Measurements from ENCODE around the gene GOLGA6C. TPM values are rescaled to one million over a fixed set of nuclear protein-coding genes. Genes with fewer than 3 reads are reported as not detected.
A peak's percentile ranks its signal among the peaks of the same experiment; 100 is the strongest.
"Not testable (repeated sequence)": the region's sequence is repeated elsewhere in the genome, so short reads cannot be mapped to it uniquely, and the experiment has no call there.

The GOLGA6C gene
- total RNA-seq, 6 experiments from 2014 or later: not detected

- no peak overlapping the region for H3K27ac Mint-ChIP-seq
- no peak overlapping the region for H3K4me3 Mint-ChIP-seq
- H3K4me1 Mint-ChIP-seq (ENCODE audit: low read depth): peaks cover 17% of the 10 kb centered on the region
- H3K27me3 Mint-ChIP-seq (ENCODE audit: insufficient read depth): peaks cover 57% of the 10 kb centered on the region
- peak; percentile 58 for TF ChIP-seq CTCF (IDR thresholded peaks at IDR 0.05)
- H3K36me3 Mint-ChIP-seq (ENCODE audit: low read depth): no peaks in the 10 kb centered on the region; the same call in 1 of the 2 replicates
- peak; percentile 15 for DNase-seq
- peaks cover 5% of the 10 kb centered on the region for H3K9me3 Mint-ChIP-seq
Observed at GRCh38 chr15:75307778-75308390, 49.8 kb downstream of the GOLGA6C start.

DNA sequence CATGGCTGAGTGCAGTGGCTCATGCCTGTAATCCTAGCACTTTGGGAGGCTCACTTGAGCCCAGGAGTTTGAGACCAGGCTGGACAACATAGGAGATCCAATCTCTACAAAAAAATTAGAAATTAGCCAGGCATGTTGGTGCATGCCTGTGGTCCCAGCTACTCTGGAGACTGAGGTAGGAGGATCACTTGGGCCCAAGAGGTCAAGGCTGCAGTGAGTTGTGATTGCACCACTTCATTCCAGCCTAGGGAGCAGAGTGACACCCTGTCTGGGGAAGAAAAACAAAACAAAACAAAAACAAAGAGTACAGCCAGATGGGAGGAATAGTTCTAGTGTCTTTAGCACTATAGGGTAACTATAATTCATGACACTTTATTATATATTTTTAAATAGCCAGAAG lies 51.6 kb downstream of the GOLGA6C start:
- no peak for TF ChIP-seq CTCF (IDR thresholded peaks at IDR 0.05)
- H3K4me1 Mint-ChIP-seq (ENCODE audit: low read depth): peaks cover 19% of the 10 kb centered on the region
- H3K9me3 Mint-ChIP-seq: peaks cover 5% of the 10 kb centered on the region
- no peak overlapping the region for H3K4me3 Mint-ChIP-seq
- peak; percentile 26 for DNase-seq
- no peak overlapping the region for H3K27ac Mint-ChIP-seq
- no peaks in the 10 kb centered on the region; the same call in 1 of the 2 replicates for H3K36me3 Mint-ChIP-seq (ENCODE audit: low read depth)
- peaks cover 47% of the 10 kb centered on the region for H3K27me3 Mint-ChIP-seq (ENCODE audit: insufficient read depth)

DNA sequence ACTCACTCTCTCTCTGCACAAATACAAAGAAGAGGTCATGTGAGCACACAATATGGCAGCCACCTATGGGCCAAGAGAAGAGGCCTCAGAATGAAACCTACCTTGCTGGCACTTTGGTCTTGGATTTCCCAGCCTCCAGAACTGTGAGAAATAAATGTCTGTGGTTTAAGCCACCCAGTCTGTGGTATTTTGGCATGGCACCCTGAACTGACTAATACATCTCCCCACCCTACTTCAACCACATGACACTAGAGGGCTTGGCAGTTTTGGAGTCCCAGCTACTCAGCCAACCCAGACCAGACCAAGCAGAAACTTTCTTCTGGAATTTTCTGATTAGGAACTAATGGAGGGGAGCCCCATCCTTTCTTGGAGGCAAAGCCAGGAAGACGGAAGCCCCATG lies 54.4 kb downstream of the GOLGA6C start:
- H3K9me3 Mint-ChIP-seq; H3K36me3 Mint-ChIP-seq (ENCODE audit: low read depth); H3K4me3 Mint-ChIP-seq; H3K27ac Mint-ChIP-seq: not testable (repeated sequence)
- Mint-ChIP-seq H3K4me1 (ENCODE audit: low read depth) (peaks cover 19% of the 10 kb centered on the region), H3K27me3 (ENCODE audit: insufficient read depth) (peaks cover 55% of the 10 kb centered on the region)
- peak; percentile 47 for DNase-seq

- H3K27me3 Mint-ChIP-seq (ENCODE audit: insufficient read depth): peaks cover 56% of the 10 kb centered on the region
- peaks cover 19% of the 10 kb centered on the region for H3K4me1 Mint-ChIP-seq (ENCODE audit: low read depth)
- no peaks in the 10 kb centered on the region; the same call in 1 of the 2 replicates for H3K36me3 Mint-ChIP-seq (ENCODE audit: low read depth)
- no peak for TF ChIP-seq CTCF (IDR thresholded peaks at IDR 0.05)
- no peak overlapping the region for H3K4me3 Mint-ChIP-seq
- no peak overlapping the region for H3K27ac Mint-ChIP-seq
- no peak for DNase-seq
- peaks cover 5% of the 10 kb centered on the region for H3K9me3 Mint-ChIP-seq
Observed at GRCh38 chr15:75313116-75313845, 55.1 kb downstream of the GOLGA6C start.

DNA sequence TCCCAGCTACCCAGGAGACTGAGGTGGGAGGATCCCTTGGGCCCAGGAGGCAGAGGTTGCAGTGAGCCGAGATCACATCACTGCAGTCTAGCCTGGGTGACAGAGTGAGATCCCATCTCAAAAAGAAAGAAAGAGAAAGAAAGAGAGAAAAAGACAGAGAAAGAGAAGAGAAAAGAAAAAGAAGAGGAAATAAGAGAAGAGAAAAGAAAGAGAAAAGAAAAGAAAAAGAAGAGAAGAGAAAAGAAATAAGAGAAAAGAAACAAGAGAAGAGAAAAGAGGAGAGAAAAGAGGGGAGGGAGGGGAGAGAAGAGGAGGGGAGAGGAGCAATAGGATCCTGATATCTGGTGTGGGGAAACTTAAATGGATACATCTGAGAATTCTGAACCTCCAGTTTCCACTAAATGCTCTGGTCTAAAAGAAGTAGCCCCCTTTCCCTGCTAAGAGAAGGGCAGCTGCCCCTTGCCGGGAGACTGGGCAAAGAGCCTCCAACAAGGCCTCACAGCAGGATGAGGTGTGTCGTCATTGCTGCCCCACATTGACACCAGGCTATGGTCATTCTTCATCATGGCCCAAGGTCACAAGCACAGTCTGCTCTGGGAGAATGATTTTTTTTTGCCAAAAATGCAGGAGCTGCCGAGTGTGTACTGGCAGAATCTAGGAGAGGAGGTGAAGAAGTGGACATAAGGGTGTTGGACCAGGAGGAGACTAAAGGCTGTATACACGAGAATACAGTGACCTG lies 56.6 kb downstream of the GOLGA6C start:
- Mint-ChIP-seq H3K4me1 (ENCODE audit: low read depth) (peaks cover 13% of the 10 kb centered on the region), H3K27me3 (ENCODE audit: insufficient read depth) (peaks cover 55% of the 10 kb centered on the region), H3K36me3 (ENCODE audit: low read depth) (no peaks in the 10 kb centered on the region; the same call in 1 of the 2 replicates), H3K27ac (no peak overlapping the region), H3K4me3 (no peak overlapping the region), H3K9me3 (peaks cover 5% of the 10 kb centered on the region)
- no peak for DNase-seq
- TF ChIP-seq CTCF (IDR thresholded peaks at IDR 0.05): no peak

DNA sequence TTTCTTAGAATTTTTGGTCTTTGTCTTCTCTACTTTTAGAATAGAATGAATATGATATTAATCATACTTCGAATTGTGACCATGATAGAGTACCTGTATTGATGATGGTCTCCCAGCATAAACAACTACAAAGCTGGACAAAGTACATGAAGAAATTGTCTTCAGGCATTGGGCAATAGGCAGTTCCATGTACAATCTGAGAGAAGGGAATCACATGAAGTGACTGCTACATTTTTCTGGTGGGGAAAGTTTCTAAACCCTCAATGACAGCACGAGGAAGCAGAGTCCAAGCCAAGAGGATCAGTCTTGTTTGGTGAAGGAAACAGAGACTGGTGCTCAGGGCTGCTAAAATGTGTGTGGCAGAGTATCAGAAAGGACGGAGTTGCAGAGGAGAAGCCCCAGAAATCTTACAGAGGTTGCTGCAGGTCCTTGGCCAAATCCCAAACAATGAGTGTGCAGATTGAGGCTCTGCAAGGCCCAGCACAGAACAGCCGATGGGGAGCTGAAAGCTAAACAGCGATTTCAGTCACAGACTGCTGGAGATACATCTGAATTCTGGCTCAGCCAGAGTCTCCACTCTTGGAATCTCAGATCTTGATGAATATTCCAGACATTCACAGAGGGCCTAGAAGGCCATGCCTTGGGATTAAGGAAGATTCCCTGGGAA lies 61.2 kb downstream of the GOLGA6C start:
- not testable (repeated sequence) for H3K4me3 Mint-ChIP-seq; H3K27ac Mint-ChIP-seq; H3K9me3 Mint-ChIP-seq; DNase-seq; H3K36me3 Mint-ChIP-seq (ENCODE audit: low read depth); H3K4me1 Mint-ChIP-seq (ENCODE audit: low read depth)
- H3K27me3 Mint-ChIP-seq (ENCODE audit: insufficient read depth): peaks cover 54% of the 10 kb centered on the region

Data from HFFc6 (cell line).